H9 (cell line): Measurements from ENCODE around the gene CRACDL. TPM values are rescaled to one million over a fixed set of nuclear protein-coding genes. Genes with fewer than 3 reads are reported as not detected.

Experiments used
- DNase-seq: peaks from one replicate; pipeline ENCODE4 v3.0.0-alpha.2; 2017
- H2AFZ ChIP-seq: one replicate; pipeline ENCODE4 v1.6.1; 2013; ENCODE audit warnings: mild to moderate bottlenecking, low read length, control low read depth, moderate library complexity
- H2AK5ac ChIP-seq: 2 replicates; pipeline ENCODE4 v1.6.1; 2013; ENCODE audit warnings: low read length, control low read depth, mixed read lengths; ENCODE audit not compliant: insufficient read length
- H2BK120ac ChIP-seq: one replicate; pipeline ENCODE4 v1.6.1; 2013; ENCODE audit warnings: low read depth, mild to moderate bottlenecking, low read length, control low read depth, inconsistent platforms; ENCODE audit not compliant: poor library complexity, severe bottlenecking
- H2BK12ac ChIP-seq: 2 replicates; pipeline ENCODE4 v1.6.1; 2013; ENCODE audit warnings: low read length, control low read depth, mixed read lengths, low read depth; ENCODE audit not compliant: insufficient read length
- H2BK15ac ChIP-seq: 2 replicates; pipeline ENCODE4 v1.6.1; 2013; ENCODE audit warnings: low read depth, low read length, control low read depth
- H2BK20ac ChIP-seq: one replicate; pipeline ENCODE4 v1.6.1; 2013; ENCODE audit warnings: low read depth, mild to moderate bottlenecking, low read length, control low read depth, inconsistent platforms; ENCODE audit not compliant: poor library complexity, severe bottlenecking
- H2BK5ac ChIP-seq: 2 replicates; pipeline ENCODE4 v1.6.1; 2013; ENCODE audit warnings: low read length, control low read depth, mixed read lengths; ENCODE audit not compliant: insufficient read length
- H3K14ac ChIP-seq: 2 replicates; pipeline ENCODE4 v1.6.1; 2013; ENCODE audit warnings: low read length, control low read depth; ENCODE audit not compliant: insufficient read depth
- H3K18ac ChIP-seq: 2 replicates; pipeline ENCODE4 v1.6.1; 2013; ENCODE audit warnings: low read depth, mild to moderate bottlenecking, mixed read lengths, low read length, control low read depth; ENCODE audit not compliant: insufficient read length
- H3K23ac ChIP-seq: 2 replicates; pipeline ENCODE4 v1.6.1; 2013; ENCODE audit warnings: low read length, control low read depth, mixed read lengths, low read depth; ENCODE audit not compliant: insufficient read length
- H3K23me2 ChIP-seq: 2 replicates; pipeline ENCODE4 v1.6.1; 2013; ENCODE audit warnings: low read depth, mild to moderate bottlenecking, mixed read lengths, low read length, control low read depth; ENCODE audit not compliant: insufficient read length, poor library complexity, severe bottlenecking
- H3K27ac ChIP-seq: 2 replicates; pipeline ENCODE4 v1.5.1; 2013; ENCODE audit warnings: low read length, control low read depth, mixed read lengths, low read depth; ENCODE audit not compliant: insufficient read length
- H3K27me3 ChIP-seq: 2 replicates; pipeline ENCODE4 v1.6.1; 2013; ENCODE audit warnings: low read length, control low read depth, inconsistent platforms; ENCODE audit not compliant: insufficient read depth
- H3K4ac ChIP-seq: 2 replicates; pipeline ENCODE4 v1.6.1; 2013; ENCODE audit warnings: low read depth, mild to moderate bottlenecking, control low read depth, inconsistent platforms, low read length, moderate library complexity
- H3K4me1 ChIP-seq: 2 replicates; pipeline ENCODE4 v1.6.1; 2013; ENCODE audit warnings: low read length, control low read depth, inconsistent platforms; ENCODE audit not compliant: insufficient read depth
- H3K4me2 ChIP-seq: 2 replicates; pipeline ENCODE4 v1.6.1; 2013; ENCODE audit warnings: low read length, control low read depth, mixed read lengths; ENCODE audit not compliant: insufficient read length, insufficient read depth
- H3K56ac ChIP-seq: 2 replicates; pipeline ENCODE4 v1.6.1; 2013; ENCODE audit warnings: low read depth, mild to moderate bottlenecking, mixed read lengths, low read length, control low read depth; ENCODE audit not compliant: insufficient read length
- H3K79me1 ChIP-seq: 2 replicates; pipeline ENCODE4 v1.6.1; 2013; ENCODE audit warnings: low read depth, mild to moderate bottlenecking, moderate library complexity, low read length, control low read depth, inconsistent platforms; ENCODE audit not compliant: insufficient read depth, poor library complexity, severe bottlenecking
- H3K79me2 ChIP-seq: 2 replicates; pipeline ENCODE4 v1.6.1; 2013; ENCODE audit warnings: low read length, control low read depth, inconsistent platforms; ENCODE audit not compliant: insufficient read depth
- H3K9ac ChIP-seq: 2 replicates; pipeline ENCODE4 v1.6.1; 2013; ENCODE audit warnings: low read length, control low read depth, mixed read lengths; ENCODE audit not compliant: insufficient read length; ENCODE audit errors: extremely low read depth
- H3K9me3 ChIP-seq: one replicate; pipeline ENCODE4 v1.6.1; 2013; ENCODE audit warnings: low read depth, low read length, inconsistent platforms; ENCODE audit not compliant: control insufficient read depth
- H3T11ph ChIP-seq: one replicate; pipeline ENCODE4 v1.6.1; 2013; ENCODE audit warnings: mild to moderate bottlenecking, low read length, control low read depth, inconsistent platforms
- H4K20me1 ChIP-seq: one replicate; pipeline ENCODE4 v1.6.1; 2013; ENCODE audit not compliant: control insufficient read depth, insufficient read length, insufficient read depth
- H4K5ac ChIP-seq: 2 replicates; pipeline ENCODE4 v1.6.1; 2013; ENCODE audit warnings: low read depth, mild to moderate bottlenecking, mixed read lengths, low read length, control low read depth; ENCODE audit not compliant: insufficient read length
- H4K8ac ChIP-seq: replicated peaks from 2 replicates; pipeline ENCODE4 v1.6.1; 2013; ENCODE audit warnings: low read length, control low read depth, mixed read lengths, low read depth; ENCODE audit not compliant: insufficient read length
- H4K91ac ChIP-seq: 2 replicates; pipeline ENCODE4 v1.6.1; 2013; ENCODE audit warnings: low read depth, mild to moderate bottlenecking, moderate library complexity, mixed read lengths, low read length, control low read depth; ENCODE audit not compliant: insufficient read length
- H3K27ac Mint-ChIP-seq, 3 experiments: 2 replicates in 2 of 3; 3 replicates in 1 of 3; pipeline ENCODE4 v1.8.0; 2020 to 2021; ENCODE audit warnings: mixed read lengths in 3 of 3, mild to moderate bottlenecking in 1 of 3, moderate library complexity in 1 of 3
- H3K27me3 Mint-ChIP-seq: 2 replicates; pipeline ENCODE4 v1.8.0; 2021; ENCODE audit warnings: low read depth, mild to moderate bottlenecking, moderate library complexity, mixed read lengths
- H3K36me3 Mint-ChIP-seq, 3 experiments: 2 replicates in 2 of 3; 3 replicates in 1 of 3; pipeline ENCODE4 v1.8.0; 2020 to 2021; ENCODE audit warnings: low read depth in 3 of 3, mixed read lengths in 3 of 3; ENCODE audit not compliant: insufficient read depth in 1 of 3
- H3K4me1 Mint-ChIP-seq, 2 experiments: 2 replicates each; pipeline ENCODE4 v1.8.0; 2020; ENCODE audit warnings: mixed read lengths in 2 of 2
- H3K4me3 Mint-ChIP-seq, 2 experiments: 2 replicates in 1 of 2; 3 replicates in 1 of 2; pipeline ENCODE4 v1.8.0; 2020 to 2021; ENCODE audit warnings: mild to moderate bottlenecking in 2 of 2, mixed read lengths in 2 of 2, moderate library complexity in 1 of 2
- H3K9me3 Mint-ChIP-seq, 2 experiments: 2 replicates in 1 of 2; 3 replicates in 1 of 2; pipeline ENCODE4 v1.8.0; 2020; ENCODE audit warnings: mild to moderate bottlenecking in 2 of 2, mixed read lengths in 2 of 2, moderate library complexity in 1 of 2
- WGBS: extraction: QIAGEN DNeasy Blood & Tissue Kit; methylation state at CpG from one replicate; pipeline ENCODE4 v1.1.7; 2013; ENCODE audit warnings: missing lambda C conversion rate, low lambda C conversion rate, mixed read lengths; ENCODE audit not compliant: insufficient read length; ENCODE audit errors: extremely low coverage; 5-methylcytosine and 5-hydroxymethylcytosine counted together
- total RNA-seq: library from RNA; stranded (reverse); gene quantifications from 2 replicates; pipeline ENCODE4 v1.2.1, GENCODE V29; 2021
- TF ChIP-seq, protein P1 (sequence below): fragments of 200-600 bp; sonication (generic); conservative IDR thresholded peaks from 3 replicates; pipeline ENCODE4 v1.8.0; 2021; ENCODE audit warnings: antibody characterized with exemption, mild to moderate bottlenecking

CRACDL gene
- total RNA-seq, 1 experiment from 2014 or later, result 0.48 TPM

DNA sequence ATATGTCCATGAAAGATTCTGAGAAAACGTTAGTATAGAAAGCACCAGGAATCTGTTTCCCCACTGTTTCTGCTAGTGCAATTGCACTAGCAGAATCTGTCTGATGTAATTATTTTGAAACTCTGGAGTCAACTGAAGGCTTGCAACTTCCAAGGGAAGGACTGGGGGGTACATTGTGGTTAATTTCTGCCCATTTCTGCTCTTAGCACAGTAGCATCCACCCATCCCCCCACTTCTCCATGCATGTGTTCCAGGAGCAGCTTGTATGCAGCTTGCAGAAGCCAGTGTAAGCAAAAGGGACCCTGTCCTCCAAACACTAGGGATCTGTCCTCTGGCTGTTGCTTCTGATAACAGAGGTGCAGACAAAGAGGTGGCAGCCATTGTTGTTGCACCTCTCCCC, 74.4 kb downstream of the CRACDL start:
- Mint-ChIP-seq H3K27ac (no peak overlapping the region), H3K27me3 (peaks cover 2% of the 10 kb centered on the region; the same call in 1 of the 2 replicates), H3K36me3 (peaks cover 0 to 5% (median 2%) of the 10 kb centered on the region in 3 experiments; a peak in 3 of 7 replicates), H3K9me3 (peaks cover 10 to 13% of the 10 kb centered on the region in 2 experiments), H3K4me1 (no peaks in the 10 kb centered on the region), H3K4me3 (no peak overlapping the region)
- H4K8ac ChIP-seq, result no peak overlapping the region
- H3K23me2 ChIP-seq, result no peaks in the 10 kb centered on the region
- no CpG with 5 or more reads among the region's 1 CpG for WGBS
- no peak overlapping the region for H2AK5ac ChIP-seq
- H3K9ac ChIP-seq, result no peak overlapping the region
- no peak overlapping the region for H2BK5ac ChIP-seq
- H2BK120ac ChIP-seq, result no peak overlapping the region
- no peak overlapping the region for H4K91ac ChIP-seq
- no peak overlapping the region for H3K56ac ChIP-seq
- no peaks in the 10 kb centered on the region for H3K79me1 ChIP-seq
- no peaks in the 10 kb centered on the region for H4K20me1 ChIP-seq
- H2BK12ac ChIP-seq, result no peak overlapping the region
- H3K4me2 ChIP-seq, result no peak overlapping the region
- no peak overlapping the region for H3K4ac ChIP-seq
- H4K5ac ChIP-seq, result no peak overlapping the region
- H3K23ac ChIP-seq, result no peak overlapping the region
- H2BK15ac ChIP-seq, result no peak overlapping the region
- H3K14ac ChIP-seq, result no peak overlapping the region
- H3K27me3 ChIP-seq, result no peaks in the 10 kb centered on the region
- no peak overlapping the region for H3K18ac ChIP-seq
- H3K79me2 ChIP-seq, result no peaks in the 10 kb centered on the region
- H2BK20ac ChIP-seq, result no peak overlapping the region
- no peak overlapping the region for H3T11ph ChIP-seq
- H3K4me1 ChIP-seq, result no peaks in the 10 kb centered on the region
- H3K27ac ChIP-seq, result no peak overlapping the region
- TF ChIP-seq, protein P1, sequence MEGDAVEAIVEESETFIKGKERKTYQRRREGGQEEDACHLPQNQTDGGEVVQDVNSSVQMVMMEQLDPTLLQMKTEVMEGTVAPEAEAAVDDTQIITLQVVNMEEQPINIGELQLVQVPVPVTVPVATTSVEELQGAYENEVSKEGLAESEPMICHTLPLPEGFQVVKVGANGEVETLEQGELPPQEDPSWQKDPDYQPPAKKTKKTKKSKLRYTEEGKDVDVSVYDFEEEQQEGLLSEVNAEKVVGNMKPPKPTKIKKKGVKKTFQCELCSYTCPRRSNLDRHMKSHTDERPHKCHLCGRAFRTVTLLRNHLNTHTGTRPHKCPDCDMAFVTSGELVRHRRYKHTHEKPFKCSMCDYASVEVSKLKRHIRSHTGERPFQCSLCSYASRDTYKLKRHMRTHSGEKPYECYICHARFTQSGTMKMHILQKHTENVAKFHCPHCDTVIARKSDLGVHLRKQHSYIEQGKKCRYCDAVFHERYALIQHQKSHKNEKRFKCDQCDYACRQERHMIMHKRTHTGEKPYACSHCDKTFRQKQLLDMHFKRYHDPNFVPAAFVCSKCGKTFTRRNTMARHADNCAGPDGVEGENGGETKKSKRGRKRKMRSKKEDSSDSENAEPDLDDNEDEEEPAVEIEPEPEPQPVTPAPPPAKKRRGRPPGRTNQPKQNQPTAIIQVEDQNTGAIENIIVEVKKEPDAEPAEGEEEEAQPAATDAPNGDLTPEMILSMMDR, result no peak
- no peak overlapping the region for H2AFZ ChIP-seq
- no peak for DNase-seq
- H3K9me3 ChIP-seq, result no peaks in the 10 kb centered on the region
